Adrenal gland (tissue), 12 donors: ENCODE results near the gene XCR1. TPM values are rescaled to one million over a fixed set of nuclear protein-coding genes. Genes with fewer than 3 reads are reported as not detected.
A peak's percentile ranks its signal among the peaks of the same experiment; 100 is the strongest.
"Not testable (repeated sequence)": the region's sequence is repeated elsewhere in the genome, so short reads cannot be mapped to it uniquely, and the experiment has no call there.

Experiments
- DNase-seq, 7 donors: peaks; one replicate each; pipeline ENCODE4 v3.0.0-alpha.2; 2019 to 2020
- H3K27ac ChIP-seq, 5 donors: fragments of 200-600 bp; sonication (generic) in 4 of 5; 1 replicate in 3 of 5; 2 replicates in 2 of 5; pipeline versions ENCODE4 v1.5.1 to v1.8.0; 2016 to 2020; ENCODE audit warnings: mild to moderate bottlenecking in 1 of 5
- H3K27me3 ChIP-seq: fragments of 200-600 bp; 2 replicates; pipeline ENCODE4 v1.8.0; 2021
- H3K36me3 ChIP-seq, 2 donors: fragments of 200-600 bp; replicated peaks in 1 of 2; 1 replicate in 1 of 2; 2 replicates in 1 of 2; pipeline versions ENCODE4 v1.5.1 to v1.8.0; 2018 to 2022
- H3K4me1 ChIP-seq, 2 donors: fragments of 200-600 bp; replicated peaks in 1 of 2; 1 replicate in 1 of 2; 2 replicates in 1 of 2; pipeline versions ENCODE4 v1.5.1 to v1.8.0; 2018 to 2021
- H3K4me3 ChIP-seq, 4 donors: fragments of 200-600 bp; sonication (generic) in 3 of 4; one replicate each; pipeline ENCODE4 v1.5.1; 2016 to 2018
- H3K9me3 ChIP-seq, 3 donors: fragments of 200-600 bp; sonication (generic) in 1 of 3; replicated peaks in 1 of 3; 1 replicate in 2 of 3; 2 replicates in 1 of 3; pipeline versions ENCODE4 v1.5.1 to v1.8.0; 2016 to 2021
- CTCF ChIP-seq, 6 experiments: fragments of 450-650 bp in 4 of 6; fragments of 200-600 bp in 2 of 6; sonication (generic) in 1 of 6; IDR thresholded peaks; 1 replicate in 5 of 6; 2 replicates in 1 of 6; pipeline versions ENCODE4 v1.5.1 to v1.8.0; 2016 to 2021; ENCODE audit warnings: antibody characterized with exemption in 6 of 6, mild to moderate bottlenecking in 2 of 6, moderate library complexity in 1 of 6
- POLR2A ChIP-seq, 2 donors: fragments of 450-650 bp; IDR thresholded peaks; one replicate each; pipeline ENCODE4 v1.6.1; 2017; ENCODE audit warnings: antibody characterized with exemption in 2 of 2, mild to moderate bottlenecking in 2 of 2, moderate library complexity in 1 of 2
- WGBS, 4 donors: extraction: QIAGEN DNeasy Blood & Tissue Kit in 2 of 4; methylation state at CpG; one replicate each; pipeline versions ENCODE4 v1.1.5 to v1.1.7; 2013 to 2017; 5-methylcytosine and 5-hydroxymethylcytosine counted together
- intact Hi-C, 2 donors: fragments of 100-400 bp; cut with DNase I; formaldehyde crosslinking; loops; one replicate each; pipeline versions ENCODE4 v1.14.1 to v1.15.0; 2022 to 2023
- polyA plus RNA-seq, 3 donors: library from polyadenylated mRNA; stranded (reverse); fragments of 200-250 nt in 2 of 3; fragments of 350-450 nt in 1 of 3; fragmentation: Illumina TruSeq in 1 of 3; extraction: RNeasy Lipid Tissue Mini Kit (QIAGEN cat#74804) in 1 of 3; gene quantifications; one replicate each; pipeline ENCODE4 v1.2.3, GENCODE V29; 2013 to 2014
- total RNA-seq, 9 donors: library from RNA; depleted of rRNA in 4 of 9; stranded (reverse); fragments of >200 nt in 4 of 9; fragments of 120-200 nt in 1 of 9; fragmentation: NEBNext Ultra II Directional in 1 of 9; extraction: Animal tissue kit (Norgen Biotek cat#: 25700) in 1 of 9; gene quantifications; one replicate each; pipeline versions ENCODE4 v1.1.0 to v1.2.4, GENCODE V29; 2013 to 2023
- donor health status: healthy with polysubstance abuse.
- donor health status: Bipolar disorder and iron deficiency.
- donor health status: DM: yes; HTN: yes; CAD: no.
- donor health status: DM: no; HTN: no; CAD: no.
- donor health status: DM: no; HTN: no; CAD: no.
- donor health status: DM: yes; HTN: yes; CAD: no.

The XCR1 gene
- total and polyA plus RNA-seq, 12 donors, result under 0.01 to 0.18 (median 0.13) TPM; not detected in 5

DNA sequence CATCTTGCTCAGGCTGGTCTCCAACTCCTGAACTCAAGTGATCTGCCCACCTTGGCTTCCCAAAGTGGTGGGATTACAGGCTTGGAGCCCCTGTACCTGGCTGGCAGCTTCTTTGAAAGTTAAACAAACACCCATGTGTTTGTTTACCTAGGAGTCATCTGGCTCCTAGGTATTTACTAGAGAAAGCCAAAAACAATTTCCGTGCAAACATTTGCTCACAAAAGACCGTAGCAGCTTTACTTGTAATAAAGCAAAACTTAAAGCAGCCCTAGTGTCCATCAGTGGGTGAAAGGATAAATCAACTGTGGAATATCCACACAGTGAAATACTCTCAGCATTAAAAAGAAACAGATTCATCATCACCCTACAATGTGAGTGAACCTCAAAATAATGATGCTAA is 29.4 kb upstream of the XCR1 start:
- Histone ChIP-seq H3K27me3 (peaks cover 4% of the 10 kb centered on the region), H3K4me3 (no peak overlapping the region), H3K9me3 (no peaks in the 10 kb centered on the region), H3K36me3 (no peaks in the 10 kb centered on the region), H3K27ac (no peak overlapping the region), H3K4me1 (no peaks in the 10 kb centered on the region)
- no peak for TF ChIP-seq POLR2A (IDR thresholded peaks at IDR 0.05)
- no peak for TF ChIP-seq CTCF (IDR thresholded peaks at IDR 0.05)
- intact Hi-C loops, result no loop called here
- 75 to 84% (median 82%) methylated on average over 2 of the region's 2 CpGs for WGBS, 4 donors
- no peak for DNase-seq

DNA sequence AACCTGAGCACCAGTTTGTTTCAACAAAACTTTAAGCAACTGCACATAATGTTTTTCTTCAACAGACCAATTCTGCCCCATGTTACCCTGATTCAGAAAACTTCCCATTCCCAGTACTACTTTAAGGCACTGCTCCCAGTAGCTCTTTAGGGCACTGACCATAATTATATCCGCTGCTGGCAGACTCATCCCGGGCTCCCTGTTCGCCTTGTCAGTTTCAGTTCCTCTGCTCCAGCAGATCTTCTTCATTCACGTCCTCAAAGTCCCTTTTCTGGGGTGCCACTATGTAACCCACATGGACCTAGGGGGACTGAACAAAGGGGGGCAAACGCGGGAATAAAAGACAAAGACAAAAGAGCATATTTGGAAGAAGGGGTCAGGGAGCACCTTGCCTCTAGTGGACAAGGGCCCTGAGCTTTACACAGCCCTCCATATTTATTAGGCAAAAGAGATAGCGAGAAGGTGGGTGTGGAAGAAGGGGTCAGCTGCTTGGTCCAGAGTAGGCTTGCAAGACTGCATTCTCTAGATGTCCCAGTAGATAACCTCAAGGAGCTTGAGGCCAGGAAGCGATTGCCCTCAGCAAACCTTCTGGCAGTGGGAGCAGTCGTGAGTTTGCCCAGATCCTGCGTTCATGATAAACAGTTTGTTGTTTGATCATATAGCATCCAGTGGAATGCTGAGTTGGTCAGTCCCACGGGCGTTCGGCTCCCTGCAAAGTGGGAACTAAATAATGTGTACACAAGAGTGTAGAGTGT is 26.7 kb upstream of the XCR1 start:
- H3K4me1 ChIP-seq, H3K27me3 ChIP-seq, H3K4me3 ChIP-seq, H3K9me3 ChIP-seq, intact Hi-C loops, H3K27ac ChIP-seq, H3K36me3 ChIP-seq: not testable (repeated sequence)
- DNase-seq, result peak in 1 of 7 donors; percentile 15
- WGBS, 4 donors, result 62 to 72% (median 69%) methylated on average over 13 of the region's 13 CpGs

DNA sequence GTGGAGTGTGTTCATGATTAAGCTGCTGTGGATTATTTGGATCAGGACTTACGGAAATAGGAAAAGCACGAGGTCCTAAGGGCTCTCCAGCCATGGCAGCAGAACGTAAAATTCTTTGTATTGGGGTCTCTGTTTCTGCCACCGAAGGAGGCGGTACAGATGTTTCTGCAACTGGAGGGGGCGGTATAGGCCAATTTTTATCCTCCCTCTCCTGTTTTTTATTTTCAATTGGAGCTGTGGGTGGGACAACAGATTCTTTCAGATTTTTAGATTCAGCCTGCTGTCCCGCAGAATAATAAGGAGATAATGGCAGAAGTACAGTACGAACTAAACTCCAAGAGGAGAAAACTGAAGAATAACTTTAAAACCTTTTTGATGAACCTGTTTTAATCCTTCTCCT is 26.0 kb upstream of the XCR1 start:
- intact Hi-C loops, DNase-seq: not testable (repeated sequence)
- WGBS, 4 donors, result 68 to 74% (median 73%) methylated on average over 8 of the region's 8 CpGs

GRCh38 chr3:46052531-46052930 is 25.2 kb upstream of the XCR1 start:
- H3K27me3 ChIP-seq, result peaks cover 10% of the 10 kb centered on the region
- intact Hi-C loops, result no loop called here
- no peak overlapping the region for H3K27ac ChIP-seq
- 87 to 92% (median 90%) methylated on average over 8 of the region's 8 CpGs for WGBS, 4 donors
- H3K4me1 ChIP-seq, result no peaks in the 10 kb centered on the region
- no peaks in the 10 kb centered on the region for H3K9me3 ChIP-seq
- H3K4me3 ChIP-seq, result no peak overlapping the region
- no peak for TF ChIP-seq POLR2A (IDR thresholded peaks at IDR 0.05)
- TF ChIP-seq CTCF (IDR thresholded peaks at IDR 0.05), result no peak
- H3K36me3 ChIP-seq, result no peaks in the 10 kb centered on the region
- no peak for DNase-seq

More for the DNA sequence above, 26.0 kb upstream of the XCR1 start:
- H3K27me3 ChIP-seq, H3K27ac ChIP-seq, H3K36me3 ChIP-seq, H3K9me3 ChIP-seq, H3K4me3 ChIP-seq, H3K4me1 ChIP-seq: not testable (repeated sequence)

DNA sequence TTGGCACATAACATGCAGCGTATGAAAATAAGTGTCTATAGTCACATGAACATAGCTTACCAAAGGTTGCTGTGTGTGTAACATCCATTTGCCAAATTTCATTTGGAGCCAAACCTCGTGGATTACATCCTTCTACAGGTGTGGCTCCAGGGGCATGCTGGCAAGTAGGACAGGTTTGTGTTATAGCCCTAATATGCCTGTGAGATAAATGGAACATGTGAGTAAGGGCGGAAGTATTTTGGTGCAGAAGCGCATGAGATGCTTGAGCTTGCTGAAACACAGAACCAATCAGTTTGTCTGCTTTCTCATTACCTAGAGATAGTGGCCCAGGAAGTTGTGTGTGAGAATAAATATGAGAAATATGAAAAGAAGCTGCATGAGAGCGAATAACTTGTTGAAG is 21.8 kb upstream of the XCR1 start:
- TF ChIP-seq CTCF (IDR thresholded peaks at IDR 0.05) (no peak), POLR2A (IDR thresholded peaks at IDR 0.05) (no peak)
- intact Hi-C loops, result no loop called here
- Histone ChIP-seq H3K27ac (no peak overlapping the region), H3K27me3 (peaks cover 6% of the 10 kb centered on the region), H3K36me3 (no peaks in the 10 kb centered on the region), H3K9me3 (no peaks in the 10 kb centered on the region), H3K4me1 (no peaks in the 10 kb centered on the region), H3K4me3 (no peak overlapping the region)
- no peak for DNase-seq
- WGBS, 4 donors, result 65 to 82% (median 79%) methylated on average over 5 of the region's 5 CpGs

DNA sequence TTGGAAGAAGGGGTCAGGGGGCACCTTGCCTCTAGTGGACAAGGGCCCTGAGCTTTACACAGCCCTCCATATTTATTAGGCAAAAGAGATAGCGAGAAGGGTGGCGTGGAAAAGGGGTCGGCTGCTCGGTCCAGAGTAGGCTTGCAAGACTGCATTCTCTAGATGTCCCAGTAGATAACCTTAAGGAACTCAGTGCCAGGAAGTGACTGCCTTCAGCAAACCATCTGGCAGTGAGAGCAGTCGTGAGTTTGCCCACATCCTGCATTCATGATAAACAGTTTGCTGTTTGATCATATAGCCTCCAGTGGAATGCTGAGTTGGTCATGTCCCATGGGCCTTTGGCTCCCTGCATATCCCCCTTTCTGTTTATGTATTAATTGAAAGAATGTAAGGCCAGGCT is 18.9 kb upstream of the XCR1 start:
- H3K9me3 ChIP-seq, DNase-seq, intact Hi-C loops, H3K36me3 ChIP-seq, H3K27ac ChIP-seq, H3K27me3 ChIP-seq, H3K4me3 ChIP-seq, H3K4me1 ChIP-seq: not testable (repeated sequence)
- 72 to 81% (median 78%) methylated on average over 5 of the region's 5 CpGs for WGBS, 4 donors
